HEK293T (cell line): ENCODE measurements around the gene ART4.

ENCODE experiments used
- CTCF ChIA-PET: fragments of 350-600 bp; formaldehyde crosslinking; extraction: SDS; loops from one replicate; lab custom pipeline; 2021; ENCODE audit warnings: antibody characterized with exemption, inconsistent platforms; lab: Yijun Ruan, JAX
- POLR2A ChIA-PET: fragments of 350-600 bp; formaldehyde crosslinking; extraction: SDS; loops from one replicate; lab custom pipeline; 2020; ENCODE audit warnings: antibody characterized with exemption, inconsistent platforms; lab: Yijun Ruan, JAX
- DNase-seq: peaks from one replicate; pipeline ENCODE4 v3.0.0; 2012; ENCODE audit warnings: mixed read lengths; ENCODE audit errors: extremely low spot score
- ARNT ChIP-seq: fragments of 450-650 bp; IDR thresholded peaks from 2 replicates; pipeline ENCODE4 v1.6.1; 2017; ENCODE audit warnings: mild to moderate bottlenecking
- BHLHE40 ChIP-seq: fragments of 450-650 bp; IDR thresholded peaks from 2 replicates; pipeline ENCODE4 v1.6.1; 2016; ENCODE audit warnings: mild to moderate bottlenecking, moderate library complexity, borderline replicate concordance
- CTBP1 ChIP-seq: fragments of 450-650 bp; IDR thresholded peaks from 2 replicates; pipeline ENCODE4 v1.6.1; 2016; ENCODE audit warnings: borderline replicate concordance
- ELF4 ChIP-seq: fragments of 450-650 bp; IDR thresholded peaks from 2 replicates; pipeline ENCODE4 v1.6.1; 2017; ENCODE audit warnings: antibody characterized with exemption
- FOXA1 ChIP-seq: fragments of 450-650 bp; IDR thresholded peaks from 2 replicates; pipeline ENCODE4 v1.6.1; 2016; ENCODE audit warnings: mild to moderate bottlenecking
- FOXK2 ChIP-seq: fragments of 450-650 bp; IDR thresholded peaks from 2 replicates; pipeline ENCODE4 v1.6.1; 2016; ENCODE audit warnings: mild to moderate bottlenecking
- FOXM1 ChIP-seq: fragments of 450-650 bp; IDR thresholded peaks from 2 replicates; pipeline ENCODE4 v1.6.1; 2017; ENCODE audit warnings: mild to moderate bottlenecking, borderline replicate concordance
- HDGF ChIP-seq: fragments of 450-650 bp; IDR thresholded peaks from 2 replicates; pipeline ENCODE4 v1.6.1; 2017; ENCODE audit warnings: antibody characterized with exemption, borderline replicate concordance
- L3MBTL2 ChIP-seq: fragments of 450-650 bp; conservative IDR thresholded peaks from 2 replicates; pipeline ENCODE4 v1.6.1; 2016; ENCODE audit warnings: mild to moderate bottlenecking
- LEF1 ChIP-seq: fragments of 450-650 bp; IDR thresholded peaks from 2 replicates; pipeline ENCODE4 v1.6.1; 2017; ENCODE audit warnings: mild to moderate bottlenecking, borderline replicate concordance
- NFRKB ChIP-seq: fragments of 450-650 bp; IDR thresholded peaks from 2 replicates; pipeline ENCODE4 v1.6.1; 2016; ENCODE audit warnings: mild to moderate bottlenecking, moderate library complexity
- SP1 ChIP-seq: fragments of 450-650 bp; IDR thresholded peaks from 2 replicates; pipeline ENCODE4 v1.6.1; 2017
- SUZ12 ChIP-seq: fragments of 450-650 bp; IDR thresholded peaks from 2 replicates; pipeline ENCODE4 v1.6.1; 2016; ENCODE audit warnings: mild to moderate bottlenecking
- TARDBP ChIP-seq: fragments of 450-650 bp; IDR thresholded peaks from 2 replicates; pipeline ENCODE4 v1.6.1; 2016
- ZNF384 ChIP-seq: fragments of 450-650 bp; IDR thresholded peaks from 2 replicates; pipeline ENCODE4 v1.6.1; 2016
- TF ChIP-seq, protein P1 (sequence below): fragments of 450-650 bp; IDR thresholded peaks from 2 replicates; pipeline ENCODE4 v1.6.1; 2016

Gene ART4

DNA sequence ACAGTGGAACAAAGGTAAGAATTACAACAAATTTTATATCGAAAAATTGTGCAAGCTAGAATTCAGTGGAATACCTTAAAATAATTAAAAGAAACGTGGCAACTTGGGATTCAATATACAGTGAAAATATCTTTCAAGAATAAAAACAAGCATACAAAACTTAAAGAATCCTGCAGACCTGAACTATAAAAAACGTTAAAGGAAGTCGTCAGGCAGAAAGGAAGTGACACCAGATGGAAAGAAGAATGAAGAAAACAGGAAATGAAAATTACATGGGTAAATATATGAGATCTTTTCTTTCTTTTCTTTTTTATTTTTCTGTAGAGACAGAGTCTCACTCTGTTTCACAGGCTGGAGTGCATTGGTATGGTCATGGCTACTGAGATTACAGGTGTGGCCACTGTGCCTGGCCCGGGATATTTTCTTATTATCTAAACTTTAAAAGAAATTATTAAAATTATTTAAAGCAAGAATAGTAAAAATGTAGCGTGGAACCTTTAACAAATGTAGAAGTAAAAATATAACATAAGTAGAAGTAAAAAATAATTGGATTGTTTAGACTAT, 37.6 kb upstream of the ART4 start:
- TF ChIP-seq SUZ12 (no peak), SP1 (no peak), ELF4 (no peak), FOXK2 (no peak), HDGF (no peak), FOXM1 (no peak), ARNT (no peak)
- TF ChIP-seq, protein P1, sequence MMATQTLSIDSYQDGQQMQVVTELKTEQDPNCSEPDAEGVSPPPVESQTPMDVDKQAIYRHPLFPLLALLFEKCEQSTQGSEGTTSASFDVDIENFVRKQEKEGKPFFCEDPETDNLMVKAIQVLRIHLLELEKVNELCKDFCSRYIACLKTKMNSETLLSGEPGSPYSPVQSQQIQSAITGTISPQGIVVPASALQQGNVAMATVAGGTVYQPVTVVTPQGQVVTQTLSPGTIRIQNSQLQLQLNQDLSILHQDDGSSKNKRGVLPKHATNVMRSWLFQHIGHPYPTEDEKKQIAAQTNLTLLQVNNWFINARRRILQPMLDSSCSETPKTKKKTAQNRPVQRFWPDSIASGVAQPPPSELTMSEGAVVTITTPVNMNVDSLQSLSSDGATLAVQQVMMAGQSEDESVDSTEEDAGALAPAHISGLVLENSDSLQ, result no peak

DNA sequence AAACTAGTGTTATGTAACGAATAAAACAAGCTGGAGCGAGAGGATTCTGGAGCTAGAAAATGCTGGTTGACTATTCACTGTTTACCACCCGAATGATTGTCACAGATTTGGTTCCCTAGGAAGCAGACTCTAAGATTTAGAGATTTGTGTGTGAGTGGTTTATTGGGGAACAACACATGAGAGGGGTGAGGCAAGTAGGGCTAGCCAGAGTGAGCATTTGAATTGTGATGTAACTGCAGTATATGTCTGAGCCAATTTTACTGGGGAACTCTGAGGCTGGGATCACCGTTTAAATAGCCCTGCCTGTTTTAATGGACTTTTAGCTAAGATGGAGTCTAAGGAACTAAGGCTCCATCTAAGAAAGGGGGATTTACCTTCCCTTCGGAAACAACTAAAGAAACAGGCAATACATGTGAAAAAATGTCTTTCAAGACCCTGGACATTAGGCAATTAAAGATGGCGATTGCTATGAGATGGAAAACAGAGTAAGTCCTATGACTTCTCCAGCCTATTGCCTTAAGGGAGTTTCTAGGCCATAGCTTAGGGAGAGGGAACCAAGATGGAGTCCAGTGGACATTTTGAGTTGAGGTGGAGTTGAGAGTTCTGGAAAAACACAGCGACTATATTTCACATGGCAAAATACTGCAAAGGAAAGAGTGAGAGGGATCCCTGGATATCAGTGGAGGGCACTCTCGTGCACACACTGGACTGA, 36.1 kb upstream of the ART4 start:
- POLR2A ChIA-PET, result no interaction called here
- no peak for TF ChIP-seq NFRKB
- TF ChIP-seq ZNF384, result no peak
- TF ChIP-seq L3MBTL2, result no peak
- TF ChIP-seq LEF1, result no peak
- no peak for TF ChIP-seq FOXK2
- no peak for TF ChIP-seq FOXA1
- CTCF ChIA-PET, result no interaction called here
- no peak for DNase-seq

More for the DNA sequence above, 37.6 kb upstream of the ART4 start:
- DNase-seq, result no peak
- POLR2A ChIA-PET, result no interaction called here
- CTCF ChIA-PET, result no interaction called here

DNA sequence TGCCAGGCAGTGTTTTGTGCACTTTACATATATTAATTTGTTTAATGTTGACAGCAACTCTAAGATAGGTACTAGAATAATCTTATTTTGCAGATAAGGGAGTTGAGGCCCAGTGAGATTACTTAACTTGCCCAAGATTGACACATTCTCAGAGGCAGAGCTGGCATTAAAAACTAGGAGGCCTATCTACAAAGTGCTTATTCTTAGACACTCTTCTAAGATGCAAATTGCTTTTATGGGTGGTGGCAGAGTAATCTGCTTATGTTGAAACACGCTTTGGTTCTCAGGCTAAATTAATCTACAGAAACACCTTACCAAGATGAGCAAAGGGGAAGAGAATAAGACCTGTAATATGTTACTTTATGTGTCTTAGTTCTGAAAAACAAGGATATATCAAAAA, 35.2 kb upstream of the ART4 start:
- POLR2A ChIA-PET, result no interaction called here
- TF ChIP-seq BHLHE40 (no peak), HDGF (no peak), NFRKB (no peak), ZNF384 (no peak)
- no peak for DNase-seq
- CTCF ChIA-PET, result interaction anchor here (0.6 kb wide), 1 partner anchor 194 kb away, joined by 3 read pairs; no protein-coding TSS in a partner anchor

DNA sequence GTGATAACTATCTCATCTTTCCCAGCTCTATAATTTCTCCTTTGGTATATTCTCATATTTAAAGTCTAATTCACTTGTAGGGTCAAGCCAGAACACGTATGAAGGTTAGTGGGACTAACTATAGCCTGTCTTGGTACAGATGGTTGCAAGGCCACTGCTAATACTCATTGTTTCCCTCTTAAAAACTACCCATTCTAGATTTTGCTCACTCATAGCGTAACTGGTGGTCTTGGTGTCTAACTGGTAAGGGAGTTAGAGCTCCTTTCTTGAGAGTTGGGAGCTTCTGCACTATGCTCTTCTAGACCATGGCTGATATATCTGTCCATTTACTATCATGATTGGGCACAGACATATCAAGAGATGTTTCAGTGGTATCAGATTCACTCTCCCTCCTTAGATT, 33.5 kb upstream of the ART4 start:
- no peak for DNase-seq
- ChIA-PET POLR2A (no interaction called here), CTCF (no interaction called here)
- no peak for TF ChIP-seq LEF1
- no peak for TF ChIP-seq L3MBTL2
- no peak for TF ChIP-seq FOXK2
- no peak for TF ChIP-seq BHLHE40
- no peak for TF ChIP-seq CTBP1
- no peak for TF ChIP-seq HDGF

DNA sequence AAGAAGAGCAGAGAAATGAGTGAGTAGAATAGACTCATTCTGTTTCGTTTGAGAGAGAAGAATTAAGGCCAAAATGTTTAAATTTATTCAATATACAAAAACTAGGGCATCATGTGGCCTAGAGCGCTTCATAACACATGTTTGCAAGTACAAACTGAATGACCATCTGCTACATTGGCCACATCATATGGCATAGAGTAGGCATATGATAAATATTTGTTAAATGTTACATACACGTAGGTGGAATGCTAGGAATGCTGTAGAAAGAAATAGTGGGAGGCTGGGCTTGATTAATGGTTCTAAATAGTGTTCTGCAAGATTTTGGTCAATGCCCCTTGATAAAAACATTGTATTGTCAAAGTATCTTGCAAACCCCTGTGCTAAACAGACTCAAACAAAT, 31.6 kb upstream of the ART4 start:
- no peak for DNase-seq
- ChIA-PET POLR2A (no interaction called here), CTCF (no interaction called here)
- TF ChIP-seq FOXA1 (no peak), SUZ12 (no peak), SP1 (no peak), FOXM1 (no peak), LEF1 (no peak), TARDBP (no peak), NFRKB (no peak), FOXK2 (no peak), ELF4 (no peak), CTBP1 (no peak), HDGF (no peak), ARNT (no peak), BHLHE40 (no peak), L3MBTL2 (no peak)
- TF ChIP-seq, protein P1, result no peak

DNA sequence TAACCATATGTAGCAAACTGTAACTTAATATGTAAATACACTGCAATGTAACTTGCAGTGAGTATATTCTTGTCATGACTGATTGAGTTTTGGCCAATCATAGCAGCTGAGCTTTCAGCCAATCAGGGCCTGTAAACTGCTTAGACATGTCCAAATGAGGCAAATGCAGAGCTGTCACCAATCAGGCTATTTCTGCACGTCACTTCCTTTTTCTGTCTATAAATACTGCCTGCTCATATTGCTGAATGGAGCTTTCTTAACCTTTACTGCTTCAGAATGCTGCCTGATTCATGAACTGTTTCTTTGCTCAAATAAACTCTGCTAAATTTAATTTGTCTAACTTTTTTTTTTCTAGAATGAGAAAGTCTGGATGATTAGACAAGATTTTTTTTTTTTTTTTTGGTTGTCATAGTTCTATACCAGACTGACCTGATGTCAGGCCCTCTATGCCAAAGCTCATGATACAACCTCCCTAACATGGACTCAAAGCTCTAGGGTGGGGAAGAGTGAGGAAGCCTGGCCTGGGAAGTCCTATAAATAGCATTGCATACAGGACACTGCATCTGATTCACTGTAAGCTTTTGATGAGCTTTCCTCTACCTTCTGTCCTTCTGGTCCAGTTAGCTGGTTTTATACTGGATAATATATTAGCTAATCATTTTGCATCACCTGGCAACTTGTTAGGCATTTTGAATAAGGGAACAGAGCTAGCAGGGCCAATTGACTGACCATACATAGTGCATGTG, 30.3 kb upstream of the ART4 start:
- no peak for DNase-seq
- CTCF ChIA-PET, result no interaction called here
- POLR2A ChIA-PET, result no interaction called here
- TF ChIP-seq FOXK2, result no peak
- no peak for TF ChIP-seq BHLHE40
- no peak for TF ChIP-seq L3MBTL2
- no peak for TF ChIP-seq CTBP1
- no peak for TF ChIP-seq ZNF384
- no peak for TF ChIP-seq LEF1
- no peak for TF ChIP-seq SUZ12
- TF ChIP-seq NFRKB, result no peak
- TF ChIP-seq ARNT, result no peak
- no peak for TF ChIP-seq FOXM1

DNA sequence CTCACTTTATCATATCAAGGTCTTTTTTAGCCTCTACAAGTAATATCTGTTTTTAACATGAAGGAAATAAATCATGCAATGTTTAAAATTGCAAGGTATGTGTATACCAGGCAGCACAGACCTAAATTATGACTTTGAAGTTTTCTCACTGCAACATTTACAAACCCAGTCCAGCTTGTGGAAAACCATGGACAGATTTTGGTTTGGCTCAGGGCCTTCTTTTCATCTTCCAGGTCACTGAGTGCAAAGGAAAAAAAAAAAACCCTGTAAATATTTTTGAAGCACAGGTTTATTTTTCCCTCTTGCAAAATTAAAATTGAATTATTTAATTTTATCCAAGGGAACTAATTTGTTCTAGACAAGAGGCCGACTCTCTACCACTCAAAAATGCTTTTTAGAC, 28.6 kb upstream of the ART4 start:
- no peak for DNase-seq
- ChIA-PET POLR2A (no interaction called here), CTCF (no interaction called here)
- no peak for TF ChIP-seq ZNF384
- no peak for TF ChIP-seq FOXK2
